ENCODE results near the gene COL6A1. TPM values are rescaled to one million over a fixed set of nuclear protein-coding genes. Genes with fewer than 3 reads are reported as not detected.

Gene COL6A1
- total and polyA plus RNA-seq, 2 of the 13 experiments (the other 11 are each of a cell fraction or from before 2014, with no cell fraction given), result 3.1 to 4.8 TPM

- TF ChIP-seq GLI4 (CRISPR knock-in tag; IDR thresholded peaks at IDR 0.05; ENCODE audit: borderline replicate concordance) (no peak), ZEB1 (IDR thresholded peaks at IDR 0.05; ENCODE audit: insufficient replicate concordance, low read depth) (no peak), ZNF451 (CRISPR knock-in tag; IDR thresholded peaks at IDR 0.05) (no peak)
- TF ChIP-seq, protein P1, sequence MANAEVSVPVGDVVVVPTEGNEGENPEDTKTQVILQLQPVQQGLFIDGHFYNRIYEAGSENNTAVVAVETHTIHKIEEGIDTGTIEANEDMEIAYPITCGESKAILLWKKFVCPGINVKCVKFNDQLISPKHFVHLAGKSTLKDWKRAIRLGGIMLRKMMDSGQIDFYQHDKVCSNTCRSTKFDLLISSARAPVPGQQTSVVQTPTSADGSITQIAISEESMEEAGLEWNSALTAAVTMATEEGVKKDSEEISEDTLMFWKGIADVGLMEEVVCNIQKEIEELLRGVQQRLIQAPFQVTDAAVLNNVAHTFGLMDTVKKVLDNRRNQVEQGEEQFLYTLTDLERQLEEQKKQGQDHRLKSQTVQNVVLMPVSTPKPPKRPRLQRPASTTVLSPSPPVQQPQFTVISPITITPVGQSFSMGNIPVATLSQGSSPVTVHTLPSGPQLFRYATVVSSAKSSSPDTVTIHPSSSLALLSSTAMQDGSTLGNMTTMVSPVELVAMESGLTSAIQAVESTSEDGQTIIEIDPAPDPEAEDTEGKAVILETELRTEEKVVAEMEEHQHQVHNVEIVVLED (CRISPR knock-in tag; IDR thresholded peaks at IDR 0.05; ENCODE audit: borderline replicate concordance), result no peak
- TF ChIP-seq, protein P2, sequence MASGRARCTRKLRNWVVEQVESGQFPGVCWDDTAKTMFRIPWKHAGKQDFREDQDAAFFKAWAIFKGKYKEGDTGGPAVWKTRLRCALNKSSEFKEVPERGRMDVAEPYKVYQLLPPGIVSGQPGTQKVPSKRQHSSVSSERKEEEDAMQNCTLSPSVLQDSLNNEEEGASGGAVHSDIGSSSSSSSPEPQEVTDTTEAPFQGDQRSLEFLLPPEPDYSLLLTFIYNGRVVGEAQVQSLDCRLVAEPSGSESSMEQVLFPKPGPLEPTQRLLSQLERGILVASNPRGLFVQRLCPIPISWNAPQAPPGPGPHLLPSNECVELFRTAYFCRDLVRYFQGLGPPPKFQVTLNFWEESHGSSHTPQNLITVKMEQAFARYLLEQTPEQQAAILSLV (CRISPR knock-in tag; IDR thresholded peaks at IDR 0.05; ENCODE audit: borderline replicate concordance), result no peak
Observed at GRCh38 chr21:45945868-45946210, 35.7 kb upstream of the COL6A1 start (continued).

GRCh38 chr21:45947296-45947695 lies 34.3 kb upstream of the COL6A1 start:
- in situ Hi-C loops (cut with HindIII; ENCODE audit: extremely low pct_ligation_motif_present, low pct_unique_long_range_greater_than_20kb) (no loop called here), intact Hi-C loops (cut with micrococcal nuclease; ENCODE audit: unreplicated experiment) (no loop called here)
- no peak for FAIRE-seq
- Histone ChIP-seq H3K27ac (ENCODE audit: extremely low read length, insufficient read depth, low read length) (no peak overlapping the region), H4K20me1 (ENCODE audit: insufficient read depth, low read length) (no peaks in the 10 kb centered on the region), H2AFZ (ENCODE audit: low read length) (no peak overlapping the region), H3K4me1 (ENCODE audit: insufficient read depth, low read length) (no peaks in the 10 kb centered on the region), H3K79me2 (ENCODE audit: insufficient read depth, low read length) (no peaks in the 10 kb centered on the region), H3K4me3 (replicated peaks in 1 of 3; ENCODE audit: insufficient read depth in 1 of 3, low read depth in 2 of 3, low read length in 3 of 3) (no peak overlapping the region), H3K36me3 (replicated peaks in 1 of 2; ENCODE audit: control insufficient read depth in 1 of 2, insufficient read depth in 2 of 2, low read length in 2 of 2) (no peaks in the 10 kb centered on the region), H3K27me3 (ENCODE audit: control insufficient read depth in 1 of 2, insufficient read depth in 2 of 2, low read length in 2 of 2) (peaks cover 7 to 69% of the 10 kb centered on the region in 2 experiments; a peak in 3 of 5 replicates), H3K9me3 (ENCODE audit: low read length) (no peaks in the 10 kb centered on the region), H3K9ac (ENCODE audit: insufficient read depth, low read depth, low read length) (no peak overlapping the region), H3K4me2 (ENCODE audit: low read depth, low read length) (no peak overlapping the region)
- no peak for DNase-seq (ENCODE audit: low spot score)
- ATAC-seq, result no peak
- no TSS peak for BruUV-seq (replicated peaks)
- POLR2A ChIA-PET, result no interaction called here
- no peak for TF ChIP-seq SETDB1 (CRISPR knock-in tag; IDR thresholded peaks at IDR 0.05; ENCODE audit: borderline replicate concordance)
- TF ChIP-seq, protein P3, sequence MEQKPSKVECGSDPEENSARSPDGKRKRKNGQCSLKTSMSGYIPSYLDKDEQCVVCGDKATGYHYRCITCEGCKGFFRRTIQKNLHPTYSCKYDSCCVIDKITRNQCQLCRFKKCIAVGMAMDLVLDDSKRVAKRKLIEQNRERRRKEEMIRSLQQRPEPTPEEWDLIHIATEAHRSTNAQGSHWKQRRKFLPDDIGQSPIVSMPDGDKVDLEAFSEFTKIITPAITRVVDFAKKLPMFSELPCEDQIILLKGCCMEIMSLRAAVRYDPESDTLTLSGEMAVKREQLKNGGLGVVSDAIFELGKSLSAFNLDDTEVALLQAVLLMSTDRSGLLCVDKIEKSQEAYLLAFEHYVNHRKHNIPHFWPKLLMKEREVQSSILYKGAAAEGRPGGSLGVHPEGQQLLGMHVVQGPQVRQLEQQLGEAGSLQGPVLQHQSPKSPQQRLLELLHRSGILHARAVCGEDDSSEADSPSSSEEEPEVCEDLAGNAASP (CRISPR knock-in tag; IDR thresholded peaks at IDR 0.05; ENCODE audit: borderline replicate concordance), result no peak
- TF ChIP-seq ZNF589 (CRISPR knock-in tag; conservative IDR thresholded peaks at IDR 0.05), result no peak
- no peak for TF ChIP-seq STAG1 (CRISPR knock-in tag; IDR thresholded peaks at IDR 0.05)
- CTCF ChIA-PET (ENCODE audit: low intra/inter-chr PET ratio, low total read pairs), result no interaction called here
- WGBS (ENCODE audit: low lambda C conversion rate), result 56% methylated on average over 9 of the region's 16 CpGs

All from HepG2 (cell line).